ENCODE measurements around the gene TMC1. TPM values are rescaled to one million over a fixed set of nuclear protein-coding genes. Genes with fewer than 3 reads are reported as not detected.
A peak's percentile ranks its signal among the peaks of the same experiment; 100 is the strongest.

The TMC1 gene
- total RNA-seq, 4 donors from 2014 or later = 0.30 to 2.3 (median 0.44) TPM; not detected in 1

DNA sequence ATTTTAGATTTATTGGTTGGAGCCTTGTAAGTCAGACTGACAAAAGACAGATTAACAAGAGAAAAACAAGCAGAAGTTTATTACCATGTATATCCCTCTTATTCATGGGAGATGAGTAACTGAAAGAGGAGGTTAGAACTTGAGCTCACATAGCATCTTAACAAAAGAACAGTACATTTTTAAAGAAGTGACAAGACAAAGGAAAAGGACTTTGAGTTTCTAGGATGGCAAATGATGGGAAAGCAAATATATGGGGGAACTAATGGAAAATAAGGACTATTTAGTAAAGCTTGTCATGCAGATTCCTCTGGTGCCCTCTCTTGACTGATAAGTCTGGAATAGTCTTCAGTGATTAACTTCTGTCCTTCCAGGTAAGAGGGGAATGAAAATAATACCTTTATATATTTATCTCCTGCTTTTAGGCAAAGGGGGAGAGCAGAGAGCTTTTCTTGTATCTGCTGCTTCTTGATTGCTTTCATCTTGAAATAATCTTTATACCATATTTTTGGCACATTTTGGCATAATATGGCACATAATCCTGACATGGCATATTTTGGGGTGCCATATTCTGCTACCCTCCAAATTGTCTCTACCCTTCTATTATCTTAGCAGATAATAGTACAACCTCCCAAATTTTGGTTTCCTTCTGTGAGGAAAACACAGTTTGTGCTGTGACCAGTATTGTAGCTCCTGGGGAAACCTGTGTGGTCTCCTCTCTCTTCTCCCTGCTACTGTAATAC lies 206.8 kb downstream of the TMC1 start:
- no peaks in the 10 kb centered on the region for H3K27me3 ChIP-seq

DNA sequence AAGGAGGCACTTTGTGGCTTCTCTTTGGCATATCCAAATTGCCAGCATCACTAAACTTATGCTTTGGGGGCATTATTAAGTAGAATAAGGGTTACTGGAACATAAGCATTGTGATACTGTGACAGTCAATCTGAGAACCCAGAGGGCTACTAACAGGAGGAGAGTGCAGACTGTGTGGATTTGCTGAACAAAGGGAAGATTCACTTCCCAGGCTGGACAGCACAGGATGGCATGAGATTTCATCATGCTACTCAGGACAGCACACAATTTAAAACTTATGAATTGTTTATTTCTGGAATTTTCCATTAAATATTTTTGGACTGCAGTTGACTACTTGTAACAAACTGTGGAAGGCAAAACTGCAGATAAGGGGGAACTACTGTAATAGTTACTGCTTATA lies 212.5 kb downstream of the TMC1 start:
- H3K27ac ChIP-seq = peak overlapping the region in 2 of 4 donors; percentile 61 to 83
- H3K4me3 ChIP-seq = no peak overlapping the region
- no peaks in the 10 kb centered on the region for H3K36me3 ChIP-seq
- no peak for DNase-seq (ENCODE audit: low spot score in 2 of 2)
- no peaks in the 10 kb centered on the region for H3K27me3 ChIP-seq
- no peak for TF ChIP-seq EP300 (IDR thresholded peaks at IDR 0.05)
- no peak for TF ChIP-seq POLR2A (IDR thresholded peaks at IDR 0.05)
- peaks cover 0 to 14% (median 6%) of the 10 kb centered on the region in 4 donors for H3K4me1 ChIP-seq
- H3K9me3 ChIP-seq = no peaks in the 10 kb centered on the region

More for the DNA sequence above, 206.8 kb downstream of the TMC1 start:
- Histone ChIP-seq H3K36me3 (no peaks in the 10 kb centered on the region), H3K4me3 (no peak overlapping the region), H3K27ac (no peak overlapping the region), H3K9me3 (no peaks in the 10 kb centered on the region), H3K4me1 (no peaks in the 10 kb centered on the region)
- TF ChIP-seq, protein P1, sequence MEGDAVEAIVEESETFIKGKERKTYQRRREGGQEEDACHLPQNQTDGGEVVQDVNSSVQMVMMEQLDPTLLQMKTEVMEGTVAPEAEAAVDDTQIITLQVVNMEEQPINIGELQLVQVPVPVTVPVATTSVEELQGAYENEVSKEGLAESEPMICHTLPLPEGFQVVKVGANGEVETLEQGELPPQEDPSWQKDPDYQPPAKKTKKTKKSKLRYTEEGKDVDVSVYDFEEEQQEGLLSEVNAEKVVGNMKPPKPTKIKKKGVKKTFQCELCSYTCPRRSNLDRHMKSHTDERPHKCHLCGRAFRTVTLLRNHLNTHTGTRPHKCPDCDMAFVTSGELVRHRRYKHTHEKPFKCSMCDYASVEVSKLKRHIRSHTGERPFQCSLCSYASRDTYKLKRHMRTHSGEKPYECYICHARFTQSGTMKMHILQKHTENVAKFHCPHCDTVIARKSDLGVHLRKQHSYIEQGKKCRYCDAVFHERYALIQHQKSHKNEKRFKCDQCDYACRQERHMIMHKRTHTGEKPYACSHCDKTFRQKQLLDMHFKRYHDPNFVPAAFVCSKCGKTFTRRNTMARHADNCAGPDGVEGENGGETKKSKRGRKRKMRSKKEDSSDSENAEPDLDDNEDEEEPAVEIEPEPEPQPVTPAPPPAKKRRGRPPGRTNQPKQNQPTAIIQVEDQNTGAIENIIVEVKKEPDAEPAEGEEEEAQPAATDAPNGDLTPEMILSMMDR (IDR thresholded peaks at IDR 0.05) = no peak
- TF ChIP-seq EP300 (IDR thresholded peaks at IDR 0.05) (no peak), POLR2A (IDR thresholded peaks at IDR 0.05) (no peak)
- DNase-seq (ENCODE audit: low spot score in 2 of 2) = no peak

DNA sequence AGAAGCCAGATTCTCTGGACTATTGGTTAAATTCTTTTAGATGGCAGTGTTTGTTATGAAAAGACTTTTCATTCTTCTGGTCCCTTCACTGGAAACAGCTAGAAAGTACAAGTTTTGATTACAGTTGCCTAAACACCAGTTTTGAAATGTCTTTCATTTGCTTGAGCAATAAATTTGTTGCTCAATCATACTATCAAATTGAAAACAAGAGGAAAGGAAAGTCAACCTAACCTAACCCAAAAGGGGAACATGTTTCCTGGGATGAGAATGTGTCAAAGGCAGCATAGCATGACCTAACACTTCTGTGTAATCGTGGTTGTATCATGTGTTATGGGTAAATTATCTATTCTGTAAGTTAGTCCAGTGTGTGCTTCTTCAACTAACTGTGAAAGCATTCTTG lies 213.2 kb downstream of the TMC1 start:
- Histone ChIP-seq H3K36me3 (no peaks in the 10 kb centered on the region), H3K4me1 (peaks cover 0 to 14% (median 6%) of the 10 kb centered on the region in 4 donors), H3K27me3 (no peaks in the 10 kb centered on the region), H3K27ac (peak overlapping the region in 2 of 4 donors; percentile 61 to 83), H3K9me3 (no peaks in the 10 kb centered on the region), H3K4me3 (no peak overlapping the region)
- TF ChIP-seq POLR2A (IDR thresholded peaks at IDR 0.05) (no peak), EP300 (IDR thresholded peaks at IDR 0.05) (peak; percentile 83 to 88)
- TF ChIP-seq, protein P1 (IDR thresholded peaks at IDR 0.05) = no peak
- no peak for DNase-seq (ENCODE audit: low spot score in 2 of 2)
- WGBS, 2 donors = 43 to 69% methylated on average over 1 of the region's 1 CpG

DNA sequence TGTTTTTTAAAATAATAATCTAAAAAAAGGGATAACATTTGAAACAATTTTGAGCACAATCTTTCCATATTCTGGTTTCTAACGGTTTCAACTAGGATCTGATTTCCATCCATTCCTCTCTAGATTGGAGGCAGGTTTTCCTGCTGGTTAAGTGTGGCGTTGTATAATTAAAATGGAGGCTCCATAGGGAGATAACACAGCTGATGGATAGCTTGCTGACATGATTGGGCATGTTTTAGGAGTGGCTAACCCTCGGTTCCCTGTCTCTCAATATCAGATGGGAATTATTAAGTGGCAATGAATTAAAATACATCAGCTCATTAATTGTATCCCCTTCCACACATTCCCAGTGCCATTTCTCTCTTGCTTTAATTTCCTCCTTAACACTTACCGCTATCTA lies 222.4 kb downstream of the TMC1 start:
- Histone ChIP-seq H3K9me3 (no peaks in the 10 kb centered on the region), H3K4me3 (no peak overlapping the region), H3K4me1 (no peaks in the 10 kb centered on the region), H3K36me3 (no peaks in the 10 kb centered on the region), H3K27me3 (no peaks in the 10 kb centered on the region), H3K27ac (no peak overlapping the region)
- 84 to 94% methylated on average over 4 of the region's 4 CpGs for WGBS, 2 donors
- no peak for DNase-seq (ENCODE audit: low spot score in 2 of 2)
- no peak for TF ChIP-seq EP300 (IDR thresholded peaks at IDR 0.05)
- TF ChIP-seq, protein P1 (IDR thresholded peaks at IDR 0.05) = no peak
- no peak for TF ChIP-seq POLR2A (IDR thresholded peaks at IDR 0.05)

DNA sequence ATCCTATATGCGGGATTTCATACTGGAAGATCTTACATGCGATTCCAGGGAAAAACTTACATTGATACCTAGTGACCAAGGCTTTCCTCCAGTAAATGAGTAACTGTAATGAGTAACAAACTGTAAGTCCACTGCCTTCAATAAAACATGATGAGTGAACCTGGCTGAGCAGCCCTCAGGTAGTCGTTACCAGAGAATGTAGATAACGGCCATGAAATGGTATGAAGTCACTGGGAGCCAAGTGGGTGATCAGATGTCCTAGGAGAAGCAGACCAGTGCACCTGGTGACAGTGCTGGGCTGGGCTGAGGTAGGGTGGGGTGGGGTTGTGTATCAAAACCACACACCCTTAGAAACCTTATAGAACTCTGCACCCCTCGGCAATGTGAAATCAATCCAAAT lies 227.9 kb downstream of the TMC1 start:
- no peak for DNase-seq (ENCODE audit: low spot score in 2 of 2)
- no peak for TF ChIP-seq POLR2A (IDR thresholded peaks at IDR 0.05)
- TF ChIP-seq EP300 (IDR thresholded peaks at IDR 0.05) = no peak
- TF ChIP-seq, protein P1 (IDR thresholded peaks at IDR 0.05) = no peak
- 91 to 96% methylated on average over 5 of the region's 5 CpGs for WGBS, 2 donors
- Histone ChIP-seq H3K36me3 (no peaks in the 10 kb centered on the region), H3K27me3 (no peaks in the 10 kb centered on the region), H3K4me3 (no peak overlapping the region), H3K27ac (no peak overlapping the region), H3K9me3 (no peaks in the 10 kb centered on the region), H3K4me1 (no peaks in the 10 kb centered on the region)

Data from tibial nerve (tissue), 4 donors.